Measurements from ENCODE around the gene ZFP36. TPM values are rescaled to one million over a fixed set of nuclear protein-coding genes. Genes with fewer than 3 reads are reported as not detected.
A peak's percentile ranks its signal among the peaks of the same experiment; 100 is the strongest.

ZFP36 gene
- polyA plus RNA-seq, 2 of the 4 experiments (the other 2 are of a cell fraction): 22.1 to 29.1 TPM

GRCh38 chr19:39402346-39403300 lies 4.0 kb upstream of the ZFP36 start:
- Histone ChIP-seq H3K27ac (peak overlapping the region; percentile 94 to 99), H3K4me2 (peak overlapping the region; percentile 95), H3K4me1 (peaks cover 82% of the 10 kb centered on the region), H3K4me3 (peak overlapping the region; percentile 43), H3K9me3 (no peaks in the 10 kb centered on the region)
- 3% methylated on average over 54 of the region's 59 CpGs for WGBS (ENCODE audit: missing lambda C conversion rate)
- CTCF ChIA-PET: interaction anchor here (1.0 to 21.4 kb wide), 9 partner anchors 8 to 1169 kb away, joined by 3 to 484 read pairs (median 6); partner anchors contain the start of genes EID2, MED29, MRPS12 and PAF1
- FAIRE-seq (no peak), DNase-seq (ENCODE audit: low read depth in 1 of 2, low spot score in 1 of 2) (peak; percentile 75 to 91), ATAC-seq (peak; percentile 5 to 25)
- POLR2A ChIA-PET: interaction anchor here (0.5 to 9.4 kb wide), 9 partner anchors 8 to 61 kb away, joined by 3 to 140 read pairs (median 7); partner anchors contain the start of genes MED29, PAF1, PLEKHG2 and RPS16
- peak; percentile 94 for TF ChIP-seq MYC (IDR thresholded peaks at IDR 0.05; ENCODE audit: borderline replicate concordance, low read length)
- peak; percentile 74 to 79; a peak in 3 of 5 replicates for TF ChIP-seq JUN (IDR thresholded peaks at IDR 0.05)
- TF ChIP-seq NFE2L2 (conservative IDR thresholded peaks at IDR 0.05; ENCODE audit: low read length): no peak
- peak; percentile 98 for TF ChIP-seq MAX (IDR thresholded peaks at IDR 0.05)
- TF ChIP-seq HOXA7 (CRISPR knock-in tag; IDR thresholded peaks at IDR 0.05): peak; percentile 86; the same call in 1 of the 2 replicates
- peak; percentile 98 for TF ChIP-seq ATOH8 (CRISPR knock-in tag; IDR thresholded peaks at IDR 0.05; ENCODE audit: low read depth)
- TF ChIP-seq SREBF2 (IDR thresholded peaks at IDR 0.05): no peak
- TF ChIP-seq ESRRA (IDR thresholded peaks at IDR 0.05; ENCODE audit: borderline replicate concordance, low read length): peak; percentile 29; the same call in 1 of the 2 replicates
- peak; percentile 98 for TF ChIP-seq KDM1A (IDR thresholded peaks at IDR 0.05; ENCODE audit: low read depth)
- TF ChIP-seq FOSB (CRISPR knock-in tag; IDR thresholded peaks at IDR 0.05): peak; percentile 86
- TF ChIP-seq EP300 (IDR thresholded peaks at IDR 0.05): no peak; a peak in 1 of 5 replicates
- TF ChIP-seq E2F6 (IDR thresholded peaks at IDR 0.05; ENCODE audit: borderline replicate concordance, low read depth): peak; percentile 94
- TF ChIP-seq POLR2A (IDR thresholded peaks at IDR 0.05; ENCODE audit: low read length): peak; percentile 41; the same call in 1 of the 2 replicates
- no peak for TF ChIP-seq HDAC2 (IDR thresholded peaks at IDR 0.05)
- TF ChIP-seq PBX3 (IDR thresholded peaks at IDR 0.05): 0 out of 2 replicates have a peak, but pooled peaks have one; percentile 12
- no peak for TF ChIP-seq KDM5A (IDR thresholded peaks at IDR 0.05)
- no peak; the same call in 1 of the 2 replicates for TF ChIP-seq FOSL2 (IDR thresholded peaks at IDR 0.05)
- peak; percentile 51; the same call in 1 of the 2 replicates for TF ChIP-seq FOSL2 (CRISPR knock-in tag; IDR thresholded peaks at IDR 0.05)
- TF ChIP-seq HOXB5 (CRISPR knock-in tag; IDR thresholded peaks at IDR 0.05): peak; percentile 95
- TF ChIP-seq RNF2 (IDR thresholded peaks at IDR 0.05; ENCODE audit: borderline replicate concordance, low read depth): 0 out of 2 replicates have a peak, but pooled peaks have one; percentile 54
- peak; percentile 61 for TF ChIP-seq ZSCAN20 (CRISPR knock-in tag; IDR thresholded peaks at IDR 0.05)
- peak; percentile 61 for TF ChIP-seq RARB (CRISPR knock-in tag; IDR thresholded peaks at IDR 0.05)
- TF ChIP-seq MAZ (IDR thresholded peaks at IDR 0.05; ENCODE audit: borderline replicate concordance, low read depth, low read length): 0 out of 2 replicates have a peak, but pooled peaks have one; percentile 64
- no peak for TF ChIP-seq HES2 (IDR thresholded peaks at IDR 0.05)
- no peak for TF ChIP-seq ZNF302 (CRISPR knock-in tag; IDR thresholded peaks at IDR 0.05)
- TF ChIP-seq HEYL (CRISPR knock-in tag; IDR thresholded peaks at IDR 0.05): peak; percentile 90; the same call in 1 of the 2 replicates
- peak; percentile 98 for TF ChIP-seq HOXB13 (CRISPR knock-in tag; IDR thresholded peaks at IDR 0.05; ENCODE audit: low read depth)
- peak; percentile 92 for TF ChIP-seq BHLHE40 (IDR thresholded peaks at IDR 0.05; ENCODE audit: low read depth, low read length)
- TF ChIP-seq EHF (CRISPR knock-in tag; IDR thresholded peaks at IDR 0.05): peak; percentile 96; the same call in 1 of the 2 replicates
- no peak for TF ChIP-seq CHD4 (IDR thresholded peaks at IDR 0.05; ENCODE audit: borderline replicate concordance)
- TF ChIP-seq FOXS1 (CRISPR knock-in tag; IDR thresholded peaks at IDR 0.05): peak; percentile 92
- peak; percentile 90 for TF ChIP-seq TFCP2L1 (CRISPR knock-in tag; IDR thresholded peaks at IDR 0.05)
- TF ChIP-seq ZFP36 (IDR thresholded peaks at IDR 0.05; ENCODE audit: borderline replicate concordance, partially characterized antibody): no peak
- peak; percentile 96 for TF ChIP-seq TP53 (CRISPR knock-in tag; IDR thresholded peaks at IDR 0.05)
- peak; percentile 78 for TF ChIP-seq USF2 (IDR thresholded peaks at IDR 0.05)
- 0 out of 2 replicates have a peak, but pooled peaks have one; percentile 54 for TF ChIP-seq ELK1 (IDR thresholded peaks at IDR 0.05; ENCODE audit: low read depth, low read length)
